T-helper 9 cell (primary cell): ENCODE data around the gene COL25A1.

Source experiments
- DNase-seq: peaks from one replicate; pipeline ENCODE4 v3.0.0-alpha.2; 2020

Gene COL25A1

DNA sequence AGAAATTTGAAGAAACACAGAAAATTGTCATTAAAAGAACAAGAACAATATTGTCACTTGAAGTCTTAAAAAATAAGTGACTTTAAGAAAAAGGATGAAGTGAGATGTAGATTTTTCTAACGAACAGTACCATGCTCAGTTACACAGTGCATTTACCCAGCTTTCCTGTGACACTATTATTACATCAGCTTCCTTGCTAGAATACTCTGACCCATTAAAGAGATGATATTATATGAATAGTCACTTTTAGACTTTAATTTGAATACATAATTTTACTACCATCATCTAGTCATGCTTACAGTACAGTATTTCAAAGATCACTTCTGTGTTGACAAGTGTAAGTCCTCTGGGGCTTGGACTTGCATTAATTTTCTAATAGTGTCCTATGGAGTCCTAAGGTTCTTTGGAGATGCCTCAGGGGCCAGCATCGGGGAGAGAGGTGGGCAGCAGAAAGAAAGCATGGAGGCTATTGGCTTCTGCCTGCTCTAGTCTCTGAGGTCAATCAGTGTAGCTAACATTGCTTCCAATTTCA, 10.7 kb downstream of the COL25A1 start:
- DNase-seq = no peak

DNA sequence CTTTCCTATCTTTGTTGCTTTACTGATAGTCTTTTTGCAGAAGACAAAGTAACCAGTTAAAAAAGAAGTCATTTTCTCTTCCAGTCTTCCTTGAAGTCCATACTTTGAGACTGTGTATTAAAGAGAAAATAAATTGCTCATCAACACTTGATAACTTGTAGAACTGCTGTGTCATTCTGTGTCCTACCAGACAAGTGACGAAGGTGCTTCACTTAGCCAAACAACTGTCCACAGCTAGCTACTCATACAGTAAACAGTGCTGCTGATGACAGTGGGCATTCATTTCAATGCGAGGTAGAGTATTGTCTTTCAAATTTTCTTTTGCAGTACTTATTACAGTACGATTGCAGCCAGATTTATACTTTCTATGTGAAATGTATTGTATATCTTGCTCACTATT, 11.5 kb downstream of the COL25A1 start:
- no peak for DNase-seq

DNA sequence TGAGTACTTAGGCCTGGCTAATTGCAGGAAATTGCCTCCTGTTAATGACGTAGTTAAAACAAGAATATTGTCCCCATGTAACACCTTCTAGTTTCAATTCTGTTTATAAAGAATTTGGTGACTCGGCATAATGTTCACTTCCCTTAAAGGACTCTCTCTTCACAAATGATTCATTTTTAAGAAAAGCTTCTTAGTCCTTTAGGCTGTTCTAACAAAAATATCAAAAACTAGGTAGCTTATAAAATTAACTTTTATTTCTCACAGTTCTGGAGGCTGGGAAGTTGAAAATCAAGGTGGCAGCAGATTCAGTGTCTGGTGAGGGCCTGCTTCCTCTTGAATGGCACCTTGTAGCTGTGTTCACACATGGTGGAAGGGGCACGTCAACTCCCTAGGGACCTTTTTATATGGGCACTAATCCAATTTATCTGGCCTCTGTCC, 23.8 kb downstream of the COL25A1 start:
- DNase-seq = no peak

DNA sequence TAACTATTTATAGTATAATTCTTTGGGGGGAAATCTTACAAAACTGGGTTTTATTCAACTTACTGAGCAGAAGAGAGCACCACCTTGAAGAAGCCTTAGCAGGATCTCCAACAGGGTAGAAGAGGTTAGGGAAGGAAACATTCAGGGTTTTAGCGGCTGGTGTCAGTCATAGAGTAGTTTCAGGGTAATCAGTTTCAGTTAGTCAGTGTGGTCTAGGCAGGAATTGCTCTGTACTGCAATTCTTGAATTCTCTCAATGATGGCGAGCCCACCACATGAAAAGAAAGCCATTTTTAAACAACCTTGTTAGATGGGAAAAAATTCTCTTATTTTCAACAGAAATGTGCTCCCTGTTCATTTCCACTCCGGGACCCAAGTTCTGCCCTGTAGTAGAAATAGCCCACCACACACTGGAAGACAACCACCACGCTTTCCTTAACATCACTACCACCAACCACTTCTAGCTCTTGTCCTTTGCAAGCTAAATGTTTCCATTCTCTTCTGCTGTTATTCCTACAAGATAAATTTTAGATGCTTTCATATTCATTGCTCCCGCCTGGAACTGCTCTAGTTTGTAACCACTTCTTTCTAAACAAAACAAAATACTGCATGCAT, 25.9 kb downstream of the COL25A1 start:
- no peak for DNase-seq

DNA sequence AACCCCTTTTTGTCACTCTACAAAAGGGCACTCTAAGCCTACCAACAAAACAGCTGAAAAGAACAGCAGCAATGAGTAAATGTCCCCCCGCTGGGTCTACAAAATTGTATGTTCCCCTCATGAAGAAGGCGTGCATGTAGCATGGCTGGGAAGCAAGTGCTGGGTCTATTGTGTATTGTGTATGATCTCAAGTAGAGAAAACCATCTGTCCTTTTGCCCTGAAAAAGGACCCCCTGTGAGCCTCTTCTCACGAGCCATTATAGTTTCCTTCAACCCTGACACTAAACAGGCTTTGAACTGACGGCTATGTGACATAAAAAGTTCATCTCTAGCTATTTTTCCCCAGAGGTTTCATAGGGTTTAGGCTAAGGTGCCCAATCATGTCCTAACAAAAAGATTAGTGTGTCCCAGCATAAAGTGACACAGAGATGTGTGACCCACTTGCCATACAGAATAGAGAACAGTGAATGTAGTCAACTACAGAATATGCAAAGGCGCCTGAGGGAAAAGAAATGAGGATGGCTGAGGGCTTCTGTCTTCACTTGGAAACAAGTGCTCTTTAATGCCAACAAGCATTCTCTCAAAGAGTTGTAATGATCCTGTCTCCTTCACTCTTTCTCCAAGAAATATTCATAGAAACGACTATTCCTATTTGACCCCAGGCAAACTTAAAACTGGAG, 27.3 kb downstream of the COL25A1 start:
- DNase-seq = no peak

DNA sequence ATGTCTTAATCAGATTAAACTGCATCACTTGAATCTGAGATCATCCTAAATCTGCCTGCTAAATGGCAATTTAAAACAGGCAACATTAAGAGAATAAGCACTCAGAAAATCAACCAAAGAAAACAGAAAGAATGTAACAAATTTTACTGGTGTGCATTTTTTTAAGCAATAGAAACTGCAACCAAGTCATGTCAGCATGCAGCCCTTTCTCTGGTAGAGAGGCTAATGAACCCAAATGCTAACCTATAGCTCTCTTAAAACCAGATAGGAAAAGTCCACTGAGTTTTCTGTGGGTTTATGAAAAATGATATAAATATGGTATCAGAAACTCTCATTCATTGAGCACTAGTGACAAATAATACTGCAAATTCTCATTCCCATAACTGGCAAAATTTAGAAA, 35.6 kb downstream of the COL25A1 start:
- DNase-seq = no peak

DNA sequence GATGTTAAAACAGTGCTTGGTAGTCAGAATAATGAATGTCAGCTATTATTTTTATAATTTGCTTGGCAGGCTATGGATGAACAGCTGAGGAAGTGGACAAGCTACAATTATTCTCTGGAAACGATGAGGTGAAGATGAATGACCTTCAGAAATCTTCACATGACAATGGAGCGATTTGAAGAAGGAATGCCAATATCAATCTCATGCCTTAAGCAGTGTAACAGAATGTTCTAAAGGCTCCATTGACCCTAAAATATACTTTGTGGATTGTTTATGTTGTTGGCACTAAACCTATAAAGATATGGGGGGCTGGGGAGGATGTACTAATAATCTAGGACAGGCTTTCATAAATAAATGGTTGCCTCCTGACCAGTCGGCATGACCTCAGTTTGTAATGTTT, 36.2 kb downstream of the COL25A1 start:
- DNase-seq = no peak

DNA sequence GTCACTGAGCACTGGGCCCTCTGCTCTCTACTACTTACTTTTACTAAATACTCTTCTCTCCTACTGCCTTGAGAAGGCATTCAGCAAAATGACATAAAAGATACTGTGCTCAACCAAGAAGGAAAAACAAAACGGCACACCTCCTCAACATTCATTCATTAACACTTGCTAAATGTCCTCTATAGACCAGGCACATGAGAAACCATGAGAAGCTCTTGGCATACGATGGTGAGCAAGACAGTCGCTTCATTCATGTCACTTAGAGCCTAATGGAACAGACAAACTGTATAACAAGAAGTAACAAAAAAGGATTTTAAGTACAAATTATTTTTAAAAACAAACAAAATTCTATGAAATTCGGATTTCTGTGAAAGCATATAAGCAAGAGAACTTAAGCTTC, 38.7 kb downstream of the COL25A1 start:
- DNase-seq = no peak

DNA sequence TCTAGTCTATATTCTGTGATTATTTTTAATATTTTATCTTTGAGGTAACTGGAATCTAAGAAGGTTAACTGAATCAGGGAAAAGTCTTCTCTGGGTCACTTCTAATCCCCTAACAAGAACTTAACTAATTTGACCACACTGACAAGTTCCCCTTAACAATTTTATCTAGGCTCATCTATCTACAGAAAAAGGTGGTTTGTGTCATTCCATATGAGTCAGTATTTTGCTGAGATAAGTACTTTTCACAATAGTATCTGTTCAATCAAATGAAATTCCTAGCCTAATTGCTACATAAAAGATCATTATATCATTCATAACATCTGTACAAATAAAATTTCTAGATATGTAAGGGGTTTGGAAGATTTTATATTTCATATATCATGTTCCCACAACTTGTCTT, 45.6 kb downstream of the COL25A1 start:
- DNase-seq = no peak

DNA sequence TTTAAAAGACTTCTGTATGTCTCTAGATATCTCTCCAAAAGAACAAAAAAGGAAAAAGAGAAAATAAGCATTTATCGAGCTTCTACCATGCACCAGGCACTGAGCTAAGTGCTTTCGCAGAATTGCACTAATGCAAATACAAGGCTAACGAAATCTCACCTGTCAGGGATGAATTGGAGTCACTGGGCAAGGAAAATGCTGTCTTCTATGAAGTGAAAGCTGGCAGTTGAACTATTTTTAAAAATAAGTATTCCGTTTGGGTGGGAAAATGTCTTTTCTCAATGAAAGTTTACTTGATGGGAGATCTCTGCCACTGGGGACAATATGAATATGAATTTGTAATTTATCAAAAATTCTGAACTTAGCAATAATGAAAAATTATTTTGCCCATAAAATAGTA, 47.6 kb downstream of the COL25A1 start:
- DNase-seq = no peak

DNA sequence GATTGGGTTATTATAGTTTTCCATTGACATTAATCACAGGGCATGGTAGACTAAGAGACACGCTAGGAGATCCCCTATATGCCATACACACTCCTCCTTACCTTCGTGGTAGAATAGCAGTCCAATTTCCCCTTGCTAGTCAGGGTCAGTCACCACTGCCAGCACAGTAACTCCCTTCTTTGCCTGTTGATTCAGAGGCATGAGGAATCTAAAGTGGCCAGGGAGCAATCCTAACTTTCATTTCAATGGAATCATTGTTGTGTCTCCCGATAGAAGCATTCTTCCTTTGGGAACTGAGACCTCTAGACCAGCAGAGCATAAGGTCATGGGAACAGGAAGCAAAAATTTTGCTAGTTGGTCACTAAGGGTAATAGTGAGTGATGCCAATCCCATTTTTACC, 51.1 kb downstream of the COL25A1 start:
- DNase-seq = no peak

DNA sequence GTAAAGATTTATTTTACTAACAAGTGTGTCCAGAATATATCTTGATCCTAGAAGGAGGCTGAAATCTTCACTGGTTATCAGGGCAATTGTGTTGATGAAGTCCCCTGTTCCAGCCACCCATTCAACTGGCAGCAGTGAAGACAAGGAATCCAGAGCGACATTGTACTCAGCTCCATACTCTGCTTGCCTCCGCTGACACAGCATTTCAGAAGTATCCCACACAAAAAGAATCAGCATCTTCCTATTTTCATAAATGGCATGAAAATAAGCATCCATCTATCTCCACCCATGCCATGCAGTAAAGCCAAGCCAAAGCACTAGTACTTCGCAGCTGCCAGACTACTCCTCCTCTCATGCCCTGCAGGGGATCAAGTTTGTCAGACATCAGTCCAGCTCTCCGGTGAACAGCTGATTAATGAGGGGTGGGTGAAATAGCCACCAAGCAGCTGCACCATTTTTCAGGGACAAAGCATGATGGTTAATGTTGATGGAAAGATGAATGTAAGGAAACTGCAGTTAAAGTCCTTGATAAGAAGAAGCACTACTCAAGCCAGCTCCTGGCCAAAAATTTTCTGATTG, 54.0 kb downstream of the COL25A1 start:
- DNase-seq = no peak

DNA sequence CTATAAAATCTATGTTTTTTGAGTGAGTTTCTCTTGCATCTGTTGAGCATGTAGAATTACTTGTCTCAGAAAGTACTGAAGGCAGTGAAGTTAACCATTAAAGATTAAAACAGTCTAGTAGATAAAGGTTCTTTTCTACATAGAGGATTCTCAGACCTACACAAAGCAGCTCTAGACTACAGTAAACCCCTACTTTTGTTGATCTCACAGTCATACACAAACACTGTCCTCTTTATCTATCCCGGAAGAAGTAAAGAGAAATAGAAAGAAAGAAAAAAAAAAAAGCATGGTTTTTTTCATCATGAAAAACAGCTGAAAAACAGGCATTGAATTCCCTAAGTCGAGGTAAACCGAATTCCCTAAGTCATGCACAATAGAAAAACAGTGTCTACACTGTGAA, 58.6 kb downstream of the COL25A1 start:
- DNase-seq = no peak

DNA sequence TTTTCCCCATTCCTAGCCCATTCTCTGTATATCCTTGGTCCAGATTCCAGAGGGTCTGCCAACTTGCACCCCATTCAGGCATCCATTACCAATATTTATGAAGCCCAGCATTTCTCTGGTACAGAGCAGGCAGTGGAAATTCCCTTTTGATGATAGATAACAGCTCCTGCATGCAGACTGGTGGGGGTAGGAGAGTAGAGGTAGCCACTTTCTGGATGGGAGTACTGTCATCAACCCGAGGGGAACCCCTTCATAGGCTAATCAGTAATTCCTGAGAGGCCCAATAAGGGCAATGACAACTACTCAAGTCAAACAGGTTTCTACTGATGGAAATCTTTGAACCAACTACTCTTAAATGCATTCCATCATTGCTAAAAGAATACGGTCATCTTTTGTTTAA, 63.7 kb downstream of the COL25A1 start:
- no peak for DNase-seq

DNA sequence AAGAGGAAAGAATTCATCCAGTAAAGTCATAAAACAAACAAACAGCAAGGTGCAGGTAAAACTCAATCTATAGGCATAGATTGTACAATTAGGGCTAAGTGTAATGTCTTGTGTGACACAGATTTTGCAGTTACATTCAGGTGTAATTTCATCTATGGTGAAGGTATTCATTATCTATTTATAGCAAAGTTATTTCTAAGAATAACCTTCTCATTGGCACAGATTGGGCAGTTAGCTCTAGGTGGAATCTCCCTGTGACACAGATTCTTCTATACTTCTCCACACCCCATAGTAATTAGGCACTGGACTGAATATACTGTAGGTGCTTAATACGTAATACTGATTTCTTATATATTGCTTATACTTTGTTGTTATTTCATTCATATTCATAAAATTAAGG, 66.8 kb downstream of the COL25A1 start:
- no peak for DNase-seq

DNA sequence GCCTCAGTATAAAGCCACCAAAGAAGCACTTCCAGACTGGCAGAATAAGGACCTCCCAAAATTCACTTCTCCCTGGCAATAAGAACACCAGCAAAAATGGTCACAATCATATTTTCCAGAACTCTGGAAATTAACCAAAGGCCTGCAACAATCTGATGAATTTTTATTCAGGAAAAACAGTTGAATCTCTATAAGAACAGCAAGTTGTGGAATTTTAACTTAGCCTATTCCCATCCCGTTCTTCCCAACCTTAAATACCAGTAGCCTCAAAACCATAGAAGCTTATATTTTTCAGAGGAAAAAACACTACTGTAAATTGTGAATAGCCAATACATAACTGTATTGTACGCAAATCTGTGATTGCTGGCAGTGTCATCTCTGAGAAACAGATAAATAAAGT, 67.9 kb downstream of the COL25A1 start:
- no peak for DNase-seq

DNA sequence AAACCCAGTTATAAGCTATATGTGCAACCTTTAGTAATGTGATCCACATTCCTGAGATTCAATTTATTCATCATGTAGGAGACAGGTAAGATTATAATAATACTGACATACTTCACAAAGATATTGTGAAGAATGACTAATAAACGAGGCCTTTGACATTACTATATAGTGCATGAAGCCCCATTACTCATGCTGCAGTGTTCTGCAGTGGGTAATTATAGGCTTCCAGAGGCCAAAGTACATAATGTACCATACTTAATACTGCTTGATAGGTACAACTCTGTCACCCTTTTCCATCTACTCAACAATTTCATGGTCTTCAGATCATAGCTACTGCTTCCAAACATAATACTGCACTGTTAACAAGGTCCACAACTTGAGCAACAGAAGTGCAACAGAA, 68.9 kb downstream of the COL25A1 start:
- no peak for DNase-seq

DNA sequence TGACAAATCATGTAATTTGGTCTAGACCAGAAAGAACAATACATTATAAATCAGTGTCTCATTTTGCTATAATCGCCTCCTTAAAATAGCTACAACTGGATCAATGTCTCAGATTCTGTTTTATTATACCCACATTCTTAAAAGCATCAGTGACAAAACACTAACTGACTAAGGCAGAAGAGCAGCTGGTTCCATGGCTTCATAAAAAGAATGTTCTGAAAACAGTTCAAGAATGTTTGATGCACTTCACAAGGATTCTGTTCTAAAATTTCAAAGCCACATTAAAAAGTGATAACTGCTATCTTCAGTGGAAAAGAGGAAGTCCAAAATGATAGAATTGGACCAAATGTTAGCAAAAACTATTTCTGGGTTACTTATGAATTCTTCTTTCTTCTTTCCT, 69.8 kb downstream of the COL25A1 start:
- DNase-seq = no peak

DNA sequence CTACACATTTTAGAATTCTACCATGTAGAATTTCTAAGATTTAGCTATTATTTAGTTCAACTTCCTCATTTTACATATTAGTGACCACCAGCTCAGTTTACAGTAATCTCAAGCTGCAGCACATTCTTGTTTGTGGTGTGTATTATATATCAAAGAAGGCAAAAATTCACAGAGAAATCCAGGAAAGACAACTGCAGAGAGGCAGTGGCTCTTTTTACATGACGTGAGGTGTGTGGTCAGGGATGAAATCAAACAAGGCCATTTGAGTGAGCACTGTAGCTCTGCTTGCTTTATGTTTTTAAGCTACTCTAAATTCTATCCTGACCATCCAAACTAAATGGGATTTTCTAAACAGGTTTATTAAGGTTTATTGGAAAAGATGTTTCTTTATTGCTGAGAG, 71.1 kb downstream of the COL25A1 start:
- no peak for DNase-seq

DNA sequence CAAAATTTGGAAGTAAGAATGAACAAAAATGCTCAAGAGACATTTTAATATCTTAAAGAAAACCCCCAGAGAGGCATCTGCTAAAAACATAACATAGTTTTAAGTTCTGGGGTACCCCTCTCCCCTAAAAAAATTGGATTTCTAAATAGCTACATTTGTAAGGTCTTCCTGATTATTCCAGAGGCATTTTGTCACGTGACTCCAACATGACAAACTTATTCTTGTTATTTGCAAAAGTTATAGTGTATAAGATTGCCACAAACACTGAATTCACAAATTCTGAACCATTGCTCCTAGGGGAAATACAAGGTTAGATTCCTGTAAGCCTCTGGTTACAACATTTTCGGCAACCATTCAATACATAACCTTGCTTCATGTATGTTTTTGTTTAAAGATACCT, 73.4 kb downstream of the COL25A1 start:
- no peak for DNase-seq

DNA sequence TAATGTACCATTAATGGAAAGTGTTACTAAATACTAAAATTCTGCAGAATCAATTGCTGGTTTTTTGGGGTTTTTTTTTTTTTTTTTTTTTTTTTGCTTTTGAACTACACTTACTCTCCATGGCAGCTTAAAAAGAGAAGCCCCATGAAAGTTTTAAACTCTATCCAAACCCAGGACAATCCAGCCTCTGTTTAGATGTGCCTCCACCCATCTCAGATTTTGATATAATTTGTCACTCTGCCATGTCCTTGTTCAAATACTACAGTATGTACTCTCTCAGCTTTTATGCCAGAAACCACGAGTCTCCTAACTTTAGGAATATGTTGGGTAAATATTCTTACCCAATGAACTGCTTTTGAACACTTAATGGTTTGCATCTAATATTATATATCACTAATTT, 84.2 kb downstream of the COL25A1 start:
- no peak for DNase-seq

DNA sequence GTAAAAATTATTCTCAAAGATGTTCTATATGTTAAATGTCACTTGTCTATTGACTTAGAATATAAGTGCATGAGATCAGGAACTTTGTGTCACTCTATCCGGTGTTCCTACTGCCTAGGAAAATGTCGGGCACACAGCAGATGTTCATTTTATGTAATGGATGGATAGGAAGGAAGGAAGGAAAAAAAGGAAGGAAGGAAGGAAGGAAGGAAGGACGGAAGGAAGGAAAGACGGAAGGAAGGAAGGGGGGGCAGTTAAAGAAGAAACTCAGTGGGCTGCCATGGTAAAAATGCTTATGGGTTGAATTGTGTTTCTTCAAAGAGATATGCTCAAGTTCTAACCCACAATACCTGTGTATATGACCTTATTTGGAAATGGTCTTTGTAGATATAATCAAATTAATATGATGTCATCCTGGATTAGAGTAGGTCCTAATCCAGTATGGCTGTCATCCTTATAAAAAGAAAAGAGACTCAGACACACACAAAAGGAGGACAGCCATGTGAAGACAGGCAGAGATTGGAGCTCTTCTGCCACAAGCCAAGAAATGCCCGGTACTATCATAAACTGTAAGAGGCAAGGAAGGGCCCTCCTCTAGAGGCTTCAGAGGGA, 86.3 kb downstream of the COL25A1 start:
- no peak for DNase-seq

DNA sequence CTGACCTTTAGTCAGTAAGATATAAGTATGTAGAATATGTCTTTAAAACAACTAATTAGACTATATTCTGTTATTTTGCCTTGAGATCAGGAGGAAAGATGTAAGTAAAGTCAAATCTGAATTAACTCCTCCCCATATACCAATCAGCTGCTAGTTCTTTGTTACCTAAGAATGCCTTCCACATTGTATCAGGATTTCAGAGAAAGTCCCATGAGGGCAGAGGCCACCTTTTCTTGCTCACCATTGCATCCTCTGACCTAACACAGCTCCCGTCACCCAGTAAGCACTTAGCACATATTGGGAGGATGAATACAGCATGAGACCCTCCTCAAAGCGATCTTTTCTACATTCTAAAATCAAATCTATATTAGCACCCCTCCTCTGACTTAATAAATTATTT, 87.0 kb downstream of the COL25A1 start:
- DNase-seq = no peak
